H9 (cell line): ENCODE results near the gene KRTAP10-10. TPM values are rescaled to one million over a fixed set of nuclear protein-coding genes. Genes with fewer than 3 reads are reported as not detected.

Source experiments
- DNase-seq: peaks from one replicate; pipeline ENCODE4 v3.0.0-alpha.2; 2017
- H2AFZ ChIP-seq: one replicate; pipeline ENCODE4 v1.6.1; 2013; ENCODE audit warnings: mild to moderate bottlenecking, low read length, control low read depth, moderate library complexity
- H2AK5ac ChIP-seq: 2 replicates; pipeline ENCODE4 v1.6.1; 2013; ENCODE audit warnings: low read length, control low read depth, mixed read lengths; ENCODE audit not compliant: insufficient read length
- H2BK120ac ChIP-seq: one replicate; pipeline ENCODE4 v1.6.1; 2013; ENCODE audit warnings: low read depth, mild to moderate bottlenecking, low read length, control low read depth, inconsistent platforms; ENCODE audit not compliant: poor library complexity, severe bottlenecking
- H2BK12ac ChIP-seq: 2 replicates; pipeline ENCODE4 v1.6.1; 2013; ENCODE audit warnings: low read length, control low read depth, mixed read lengths, low read depth; ENCODE audit not compliant: insufficient read length
- H2BK15ac ChIP-seq: 2 replicates; pipeline ENCODE4 v1.6.1; 2013; ENCODE audit warnings: low read depth, low read length, control low read depth
- H2BK20ac ChIP-seq: one replicate; pipeline ENCODE4 v1.6.1; 2013; ENCODE audit warnings: low read depth, mild to moderate bottlenecking, low read length, control low read depth, inconsistent platforms; ENCODE audit not compliant: poor library complexity, severe bottlenecking
- H2BK5ac ChIP-seq: 2 replicates; pipeline ENCODE4 v1.6.1; 2013; ENCODE audit warnings: low read length, control low read depth, mixed read lengths; ENCODE audit not compliant: insufficient read length
- H3K14ac ChIP-seq: 2 replicates; pipeline ENCODE4 v1.6.1; 2013; ENCODE audit warnings: low read length, control low read depth; ENCODE audit not compliant: insufficient read depth
- H3K18ac ChIP-seq: 2 replicates; pipeline ENCODE4 v1.6.1; 2013; ENCODE audit warnings: low read depth, mild to moderate bottlenecking, mixed read lengths, low read length, control low read depth; ENCODE audit not compliant: insufficient read length
- H3K23ac ChIP-seq: 2 replicates; pipeline ENCODE4 v1.6.1; 2013; ENCODE audit warnings: low read length, control low read depth, mixed read lengths, low read depth; ENCODE audit not compliant: insufficient read length
- H3K23me2 ChIP-seq: 2 replicates; pipeline ENCODE4 v1.6.1; 2013; ENCODE audit warnings: low read depth, mild to moderate bottlenecking, mixed read lengths, low read length, control low read depth; ENCODE audit not compliant: insufficient read length, poor library complexity, severe bottlenecking
- H3K27ac ChIP-seq: 2 replicates; pipeline ENCODE4 v1.5.1; 2013; ENCODE audit warnings: low read length, control low read depth, mixed read lengths, low read depth; ENCODE audit not compliant: insufficient read length
- H3K27me3 ChIP-seq: 2 replicates; pipeline ENCODE4 v1.6.1; 2013; ENCODE audit warnings: low read length, control low read depth, inconsistent platforms; ENCODE audit not compliant: insufficient read depth
- H3K4ac ChIP-seq: 2 replicates; pipeline ENCODE4 v1.6.1; 2013; ENCODE audit warnings: low read depth, mild to moderate bottlenecking, control low read depth, inconsistent platforms, low read length, moderate library complexity
- H3K4me1 ChIP-seq: 2 replicates; pipeline ENCODE4 v1.6.1; 2013; ENCODE audit warnings: low read length, control low read depth, inconsistent platforms; ENCODE audit not compliant: insufficient read depth
- H3K4me2 ChIP-seq: 2 replicates; pipeline ENCODE4 v1.6.1; 2013; ENCODE audit warnings: low read length, control low read depth, mixed read lengths; ENCODE audit not compliant: insufficient read length, insufficient read depth
- H3K56ac ChIP-seq: 2 replicates; pipeline ENCODE4 v1.6.1; 2013; ENCODE audit warnings: low read depth, mild to moderate bottlenecking, mixed read lengths, low read length, control low read depth; ENCODE audit not compliant: insufficient read length
- H3K79me1 ChIP-seq: 2 replicates; pipeline ENCODE4 v1.6.1; 2013; ENCODE audit warnings: low read depth, mild to moderate bottlenecking, moderate library complexity, low read length, control low read depth, inconsistent platforms; ENCODE audit not compliant: insufficient read depth, poor library complexity, severe bottlenecking
- H3K79me2 ChIP-seq: 2 replicates; pipeline ENCODE4 v1.6.1; 2013; ENCODE audit warnings: low read length, control low read depth, inconsistent platforms; ENCODE audit not compliant: insufficient read depth
- H3K9ac ChIP-seq: 2 replicates; pipeline ENCODE4 v1.6.1; 2013; ENCODE audit warnings: low read length, control low read depth, mixed read lengths; ENCODE audit not compliant: insufficient read length; ENCODE audit errors: extremely low read depth
- H3K9me3 ChIP-seq: one replicate; pipeline ENCODE4 v1.6.1; 2013; ENCODE audit warnings: low read depth, low read length, inconsistent platforms; ENCODE audit not compliant: control insufficient read depth
- H3T11ph ChIP-seq: one replicate; pipeline ENCODE4 v1.6.1; 2013; ENCODE audit warnings: mild to moderate bottlenecking, low read length, control low read depth, inconsistent platforms
- H4K20me1 ChIP-seq: one replicate; pipeline ENCODE4 v1.6.1; 2013; ENCODE audit not compliant: control insufficient read depth, insufficient read length, insufficient read depth
- H4K5ac ChIP-seq: 2 replicates; pipeline ENCODE4 v1.6.1; 2013; ENCODE audit warnings: low read depth, mild to moderate bottlenecking, mixed read lengths, low read length, control low read depth; ENCODE audit not compliant: insufficient read length
- H4K8ac ChIP-seq: replicated peaks from 2 replicates; pipeline ENCODE4 v1.6.1; 2013; ENCODE audit warnings: low read length, control low read depth, mixed read lengths, low read depth; ENCODE audit not compliant: insufficient read length
- H4K91ac ChIP-seq: 2 replicates; pipeline ENCODE4 v1.6.1; 2013; ENCODE audit warnings: low read depth, mild to moderate bottlenecking, moderate library complexity, mixed read lengths, low read length, control low read depth; ENCODE audit not compliant: insufficient read length
- H3K27ac Mint-ChIP-seq, 3 experiments: 2 replicates in 2 of 3; 3 replicates in 1 of 3; pipeline ENCODE4 v1.8.0; 2020 to 2021; ENCODE audit warnings: mixed read lengths in 3 of 3, mild to moderate bottlenecking in 1 of 3, moderate library complexity in 1 of 3
- H3K27me3 Mint-ChIP-seq: 2 replicates; pipeline ENCODE4 v1.8.0; 2021; ENCODE audit warnings: low read depth, mild to moderate bottlenecking, moderate library complexity, mixed read lengths
- H3K36me3 Mint-ChIP-seq, 3 experiments: 2 replicates in 2 of 3; 3 replicates in 1 of 3; pipeline ENCODE4 v1.8.0; 2020 to 2021; ENCODE audit warnings: low read depth in 3 of 3, mixed read lengths in 3 of 3; ENCODE audit not compliant: insufficient read depth in 1 of 3
- H3K4me1 Mint-ChIP-seq, 2 experiments: 2 replicates each; pipeline ENCODE4 v1.8.0; 2020; ENCODE audit warnings: mixed read lengths in 2 of 2
- H3K4me3 Mint-ChIP-seq, 2 experiments: 2 replicates in 1 of 2; 3 replicates in 1 of 2; pipeline ENCODE4 v1.8.0; 2020 to 2021; ENCODE audit warnings: mild to moderate bottlenecking in 2 of 2, mixed read lengths in 2 of 2, moderate library complexity in 1 of 2
- H3K9me3 Mint-ChIP-seq, 2 experiments: 2 replicates in 1 of 2; 3 replicates in 1 of 2; pipeline ENCODE4 v1.8.0; 2020; ENCODE audit warnings: mild to moderate bottlenecking in 2 of 2, mixed read lengths in 2 of 2, moderate library complexity in 1 of 2
- WGBS: extraction: QIAGEN DNeasy Blood & Tissue Kit; methylation state at CpG from one replicate; pipeline ENCODE4 v1.1.7; 2013; ENCODE audit warnings: missing lambda C conversion rate, low lambda C conversion rate, mixed read lengths; ENCODE audit not compliant: insufficient read length; ENCODE audit errors: extremely low coverage; 5-methylcytosine and 5-hydroxymethylcytosine counted together
- total RNA-seq: library from RNA; stranded (reverse); gene quantifications from 2 replicates; pipeline ENCODE4 v1.2.1, GENCODE V29; 2021
- TF ChIP-seq, protein P1 (sequence below): fragments of 200-600 bp; sonication (generic); conservative IDR thresholded peaks from 3 replicates; pipeline ENCODE4 v1.8.0; 2021; ENCODE audit warnings: antibody characterized with exemption, mild to moderate bottlenecking

KRTAP10-10 gene
- total RNA-seq, 1 experiment from 2014 or later, result not detected

DNA sequence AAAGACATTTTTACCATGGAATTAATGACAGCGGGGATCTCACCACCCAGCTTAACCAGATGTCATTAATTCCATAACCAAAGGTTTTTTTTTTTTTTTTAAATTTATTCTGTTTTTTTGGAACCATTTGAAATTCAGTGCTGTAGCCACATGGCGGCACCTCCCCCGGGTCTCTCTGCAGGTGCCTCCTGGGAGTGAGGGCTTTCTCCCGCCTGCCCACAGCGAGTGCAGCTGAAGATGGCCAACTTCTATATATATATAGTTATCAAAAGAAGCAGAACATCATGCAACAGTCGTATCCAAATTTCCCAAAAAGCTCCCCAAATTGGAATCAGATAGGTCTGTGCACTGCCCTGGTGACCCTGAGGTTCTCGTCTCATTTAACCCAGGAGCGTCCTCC, 21.7 kb upstream of the KRTAP10-10 start:
- WGBS, result no CpG with 5 or more reads among the region's 8 CpGs
- peaks cover 4% of the 10 kb centered on the region for H3K27me3 Mint-ChIP-seq

More for the DNA sequence above, 21.7 kb upstream of the KRTAP10-10 start:
- H2BK12ac ChIP-seq, result no peak overlapping the region
- no peak overlapping the region for H2BK15ac ChIP-seq
- H2BK20ac ChIP-seq, result no peak overlapping the region
- H4K8ac ChIP-seq, result no peak overlapping the region
- no peak overlapping the region for H3K4ac ChIP-seq
- DNase-seq, result no peak
- TF ChIP-seq, protein P1, sequence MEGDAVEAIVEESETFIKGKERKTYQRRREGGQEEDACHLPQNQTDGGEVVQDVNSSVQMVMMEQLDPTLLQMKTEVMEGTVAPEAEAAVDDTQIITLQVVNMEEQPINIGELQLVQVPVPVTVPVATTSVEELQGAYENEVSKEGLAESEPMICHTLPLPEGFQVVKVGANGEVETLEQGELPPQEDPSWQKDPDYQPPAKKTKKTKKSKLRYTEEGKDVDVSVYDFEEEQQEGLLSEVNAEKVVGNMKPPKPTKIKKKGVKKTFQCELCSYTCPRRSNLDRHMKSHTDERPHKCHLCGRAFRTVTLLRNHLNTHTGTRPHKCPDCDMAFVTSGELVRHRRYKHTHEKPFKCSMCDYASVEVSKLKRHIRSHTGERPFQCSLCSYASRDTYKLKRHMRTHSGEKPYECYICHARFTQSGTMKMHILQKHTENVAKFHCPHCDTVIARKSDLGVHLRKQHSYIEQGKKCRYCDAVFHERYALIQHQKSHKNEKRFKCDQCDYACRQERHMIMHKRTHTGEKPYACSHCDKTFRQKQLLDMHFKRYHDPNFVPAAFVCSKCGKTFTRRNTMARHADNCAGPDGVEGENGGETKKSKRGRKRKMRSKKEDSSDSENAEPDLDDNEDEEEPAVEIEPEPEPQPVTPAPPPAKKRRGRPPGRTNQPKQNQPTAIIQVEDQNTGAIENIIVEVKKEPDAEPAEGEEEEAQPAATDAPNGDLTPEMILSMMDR, result no peak
- H3K4me1 ChIP-seq, result no peaks in the 10 kb centered on the region
- H3K9ac ChIP-seq, result no peak overlapping the region
- no peak overlapping the region for H3K56ac ChIP-seq
- no peak overlapping the region for H4K5ac ChIP-seq
- no peak overlapping the region for H3K18ac ChIP-seq
- H2AFZ ChIP-seq, result no peak overlapping the region
- no peaks in the 10 kb centered on the region for H3K27me3 ChIP-seq
- peaks cover 13% of the 10 kb centered on the region for H3K9me3 ChIP-seq
- peaks cover 10 to 29% (median 25%) of the 10 kb centered on the region in 3 experiments for H3K36me3 Mint-ChIP-seq
- H4K91ac ChIP-seq, result no peak overlapping the region
- H4K20me1 ChIP-seq, result no peaks in the 10 kb centered on the region
- H3K23ac ChIP-seq, result no peak overlapping the region
- H3K4me1 Mint-ChIP-seq, result peaks cover 27% of the 10 kb centered on the region in 2 experiments
- no peaks in the 10 kb centered on the region for H3K79me2 ChIP-seq
- no peaks in the 10 kb centered on the region for H3K79me1 ChIP-seq
- H3K14ac ChIP-seq, result no peak overlapping the region
- H2BK5ac ChIP-seq, result no peak overlapping the region
- H3K4me2 ChIP-seq, result no peak overlapping the region
- no peak overlapping the region for H2BK120ac ChIP-seq
- no peak overlapping the region for H3T11ph ChIP-seq
- H3K27ac ChIP-seq, result no peak overlapping the region
- H2AK5ac ChIP-seq, result no peak overlapping the region
- peaks cover 33 to 40% of the 10 kb centered on the region in 2 experiments for H3K9me3 Mint-ChIP-seq
- no peak overlapping the region for H3K4me3 Mint-ChIP-seq
- no peak overlapping the region for H3K27ac Mint-ChIP-seq
- no peaks in the 10 kb centered on the region for H3K23me2 ChIP-seq
